Neural progenitor cell (in vitro differentiated cells): ENCODE data around the gene MACROH2A1. TPM values are rescaled to one million over a fixed set of nuclear protein-coding genes. Genes with fewer than 3 reads are reported as not detected.

Source experiments
- DNase-seq: peaks from one replicate; pipeline ENCODE4 v3.0.0-alpha.2; 2016; ENCODE audit warnings: low spot score
- H2AFZ ChIP-seq: fragments of 200-600 bp; sonication (generic); replicated peaks from 2 replicates; pipeline ENCODE4 v1.6.1; 2016; ENCODE audit warnings: antibody characterized with exemption
- H3F3A ChIP-seq: fragments of 200-600 bp; sonication (generic); 2 replicates; pipeline ENCODE4 v1.6.1; 2016; ENCODE audit warnings: antibody characterized with exemption, low read depth
- H3K27ac ChIP-seq: fragments of 200-600 bp; sonication (generic); 2 replicates; pipeline ENCODE4 v1.5.1; 2016; ENCODE audit warnings: mild to moderate bottlenecking
- H3K27me3 ChIP-seq: fragments of 200-600 bp; sonication (generic); 2 replicates; pipeline ENCODE4 v1.6.1; 2016; ENCODE audit warnings: mild to moderate bottlenecking, moderate library complexity
- H3K36me3 ChIP-seq: fragments of 200-600 bp; sonication (generic); 2 replicates; pipeline ENCODE4 v1.5.1; 2016
- H3K4me1 ChIP-seq: fragments of 200-600 bp; sonication (generic); 2 replicates; pipeline ENCODE4 v1.6.1; 2016; ENCODE audit warnings: mixed run types
- H3K4me2 ChIP-seq: fragments of 200-600 bp; sonication (generic); 2 replicates; pipeline ENCODE4 v1.6.1; 2016
- H3K4me3 ChIP-seq: fragments of 200-600 bp; sonication (generic); 2 replicates; pipeline ENCODE4 v1.5.1; 2016
- H3K79me2 ChIP-seq: fragments of 200-600 bp; sonication (generic); 2 replicates; pipeline ENCODE4 v1.6.1; 2016; ENCODE audit warnings: low read depth
- H3K9ac ChIP-seq: fragments of 200-600 bp; sonication (generic); 2 replicates; pipeline ENCODE4 v1.6.1; 2016
- H3K9me3 ChIP-seq: fragments of 200-600 bp; sonication (generic); 2 replicates; pipeline ENCODE4 v1.5.1; 2016; ENCODE audit warnings: low read depth
- H4K20me1 ChIP-seq: fragments of 200-600 bp; sonication (generic); 2 replicates; pipeline ENCODE4 v1.6.1; 2016; ENCODE audit warnings: low read depth
- H3K27ac Mint-ChIP-seq: 3 replicates; pipeline ENCODE4 v1.8.0; 2021; ENCODE audit warnings: mixed read lengths
- H3K27me3 Mint-ChIP-seq: 2 replicates; pipeline ENCODE4 v1.8.0; 2022; ENCODE audit warnings: low read depth, mild to moderate bottlenecking, inconsistent platforms, moderate library complexity, mixed read lengths; ENCODE audit not compliant: insufficient read depth
- H3K36me3 Mint-ChIP-seq: 3 replicates; pipeline ENCODE4 v1.8.0; 2021; ENCODE audit warnings: mixed read lengths
- H3K4me1 Mint-ChIP-seq: 3 replicates; pipeline ENCODE4 v1.8.0; 2021; ENCODE audit warnings: mixed read lengths
- H3K4me3 Mint-ChIP-seq: 3 replicates; pipeline ENCODE4 v1.8.0; 2021; ENCODE audit warnings: mild to moderate bottlenecking, moderate library complexity, mixed read lengths
- H3K9me3 Mint-ChIP-seq: 3 replicates; pipeline ENCODE4 v1.8.0; 2020; ENCODE audit warnings: mixed read lengths
- CTCF ChIP-seq: fragments of 200-600 bp; sonication (generic); IDR thresholded peaks from 2 replicates; pipeline ENCODE4 v1.5.1; 2017; ENCODE audit warnings: antibody characterized with exemption, mild to moderate bottlenecking
- EZH2 ChIP-seq: fragments of 200-600 bp; sonication (generic); IDR thresholded peaks from 2 replicates; pipeline ENCODE4 v1.6.1; 2017; ENCODE audit warnings: antibody characterized with exemption, mild to moderate bottlenecking, moderate library complexity
- EZH2phosphoT487 ChIP-seq: fragments of 200-600 bp; sonication (generic); IDR thresholded peaks from 2 replicates; pipeline ENCODE4 v1.6.1; 2017; ENCODE audit warnings: antibody characterized with exemption
- total RNA-seq: library from RNA; depleted of rRNA; stranded (reverse); fragments of >200 nt; gene quantifications from 2 replicates; pipeline ENCODE4 v1.2.3, GENCODE V29; 2015; ENCODE audit warnings: low replicate concordance

Gene MACROH2A1
- total RNA-seq, 1 donor from 2014 or later, result 179 TPM

DNA sequence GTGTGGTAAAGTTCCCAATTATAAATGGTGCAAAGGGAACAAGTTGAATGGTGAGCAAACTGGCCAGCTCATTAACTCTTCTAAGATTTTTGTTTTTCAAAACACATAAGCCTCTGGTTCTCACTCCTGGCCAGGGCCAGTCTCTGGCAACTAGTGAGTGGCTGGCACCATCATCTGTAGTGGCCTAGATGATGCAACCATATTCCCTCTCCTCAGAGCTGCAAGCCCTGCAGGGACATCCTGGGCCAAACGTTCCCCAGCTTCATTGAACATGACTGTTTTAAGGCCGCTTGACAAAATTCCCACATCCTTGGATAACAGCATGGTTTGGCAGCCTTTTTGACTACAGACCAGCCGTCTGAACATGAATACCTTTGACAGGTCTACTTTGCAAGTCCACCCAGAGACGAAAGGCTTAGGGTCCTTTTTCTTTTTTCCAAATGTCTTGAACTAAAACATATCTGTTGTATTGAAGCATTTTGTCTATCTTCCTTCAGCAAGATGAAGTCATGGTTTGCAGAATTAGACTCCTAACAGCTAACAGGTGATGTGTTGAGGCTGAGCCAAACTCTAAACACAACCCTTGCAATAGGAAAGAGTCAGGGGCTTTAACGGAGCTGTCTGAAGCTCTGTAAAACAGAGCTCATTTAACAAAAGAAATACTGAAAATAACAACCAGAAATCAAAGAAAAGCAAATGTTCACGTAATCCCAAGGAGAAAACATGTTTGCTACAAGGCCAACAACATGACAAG lies 23.8 kb downstream of the MACROH2A1 start:
- H3K4me1 ChIP-seq, result no peaks in the 10 kb centered on the region
- Mint-ChIP-seq H3K36me3 (peaks cover 33% of the 10 kb centered on the region), H3K4me3 (no peak overlapping the region), H3K4me1 (no peaks in the 10 kb centered on the region), H3K27me3 (no peaks in the 10 kb centered on the region), H3K27ac (no peak overlapping the region), H3K9me3 (no peaks in the 10 kb centered on the region)
- H3K9ac ChIP-seq, result no peak overlapping the region
- H3K4me2 ChIP-seq, result no peak overlapping the region
- no peak overlapping the region for H2AFZ ChIP-seq
- no peak for DNase-seq
- H4K20me1 ChIP-seq, result peaks cover 76% of the 10 kb centered on the region
- no peaks in the 10 kb centered on the region for H3K9me3 ChIP-seq
- no peaks in the 10 kb centered on the region for H3K36me3 ChIP-seq
- no peak overlapping the region for H3K27ac ChIP-seq
- no peak overlapping the region for H3K4me3 ChIP-seq
- H3K79me2 ChIP-seq, result no peaks in the 10 kb centered on the region
- TF ChIP-seq EZH2 (no peak), EZH2phosphoT487 (no peak), CTCF (no peak)
- no peaks in the 10 kb centered on the region for H3K27me3 ChIP-seq
- H3F3A ChIP-seq, result no peaks in the 10 kb centered on the region

GRCh38 chr5:135373736-135374515 lies 25.1 kb downstream of the MACROH2A1 start:
- no peak for DNase-seq
- no peaks in the 10 kb centered on the region for H3K27me3 ChIP-seq
- Mint-ChIP-seq H3K4me3 (no peak overlapping the region), H3K9me3 (no peaks in the 10 kb centered on the region), H3K4me1 (no peaks in the 10 kb centered on the region), H3K27ac (no peak overlapping the region), H3K36me3 (peaks cover 29% of the 10 kb centered on the region), H3K27me3 (no peaks in the 10 kb centered on the region)
- H3K79me2 ChIP-seq, result no peaks in the 10 kb centered on the region
- H3K4me2 ChIP-seq, result no peak overlapping the region
- H3K4me3 ChIP-seq, result no peak overlapping the region
- H3K36me3 ChIP-seq, result no peaks in the 10 kb centered on the region
- H4K20me1 ChIP-seq, result peaks cover 65% of the 10 kb centered on the region
- TF ChIP-seq CTCF (no peak), EZH2 (no peak), EZH2phosphoT487 (no peak)
- no peak overlapping the region for H3K9ac ChIP-seq
- no peaks in the 10 kb centered on the region for H3K4me1 ChIP-seq
- H3K9me3 ChIP-seq, result no peaks in the 10 kb centered on the region
- H3F3A ChIP-seq, result no peaks in the 10 kb centered on the region
- H3K27ac ChIP-seq, result no peak overlapping the region
- H2AFZ ChIP-seq, result no peak overlapping the region

- Histone ChIP-seq H3K4me3 (no peak overlapping the region), H3K4me1 (no peaks in the 10 kb centered on the region), H3K9me3 (no peaks in the 10 kb centered on the region), H3F3A (no peaks in the 10 kb centered on the region), H3K36me3 (no peaks in the 10 kb centered on the region), H4K20me1 (peaks cover 56% of the 10 kb centered on the region), H2AFZ (no peak overlapping the region), H3K4me2 (no peak overlapping the region), H3K27me3 (no peaks in the 10 kb centered on the region), H3K27ac (no peak overlapping the region), H3K79me2 (no peaks in the 10 kb centered on the region), H3K9ac (no peak overlapping the region)
- H3K4me3 Mint-ChIP-seq, result no peak overlapping the region
- H3K36me3 Mint-ChIP-seq, result peaks cover 30% of the 10 kb centered on the region
- no peak for DNase-seq
- H3K27ac Mint-ChIP-seq, result no peak overlapping the region
- H3K9me3 Mint-ChIP-seq, result no peaks in the 10 kb centered on the region
- H3K27me3 Mint-ChIP-seq, result no peaks in the 10 kb centered on the region
- TF ChIP-seq EZH2phosphoT487, result no peak
- TF ChIP-seq EZH2, result no peak
- no peaks in the 10 kb centered on the region for H3K4me1 Mint-ChIP-seq
These were observed 26.2 kb downstream of the MACROH2A1 start for GRCh38 chr5:135372654-135373381.
